NCI-H146 (cell line): ENCODE results near the gene CD59.
A peak's percentile ranks its signal among the peaks of the same experiment; 100 is the strongest.
"Not testable (repeated sequence)": the region's sequence is repeated elsewhere in the genome, so short reads cannot be mapped to it uniquely, and the experiment has no call there.

Experiments
- DNase-seq: peaks from one replicate; lab custom pipeline; 2025; lab: John Stamatoyannopoulos, UW

The CD59 gene

DNA sequence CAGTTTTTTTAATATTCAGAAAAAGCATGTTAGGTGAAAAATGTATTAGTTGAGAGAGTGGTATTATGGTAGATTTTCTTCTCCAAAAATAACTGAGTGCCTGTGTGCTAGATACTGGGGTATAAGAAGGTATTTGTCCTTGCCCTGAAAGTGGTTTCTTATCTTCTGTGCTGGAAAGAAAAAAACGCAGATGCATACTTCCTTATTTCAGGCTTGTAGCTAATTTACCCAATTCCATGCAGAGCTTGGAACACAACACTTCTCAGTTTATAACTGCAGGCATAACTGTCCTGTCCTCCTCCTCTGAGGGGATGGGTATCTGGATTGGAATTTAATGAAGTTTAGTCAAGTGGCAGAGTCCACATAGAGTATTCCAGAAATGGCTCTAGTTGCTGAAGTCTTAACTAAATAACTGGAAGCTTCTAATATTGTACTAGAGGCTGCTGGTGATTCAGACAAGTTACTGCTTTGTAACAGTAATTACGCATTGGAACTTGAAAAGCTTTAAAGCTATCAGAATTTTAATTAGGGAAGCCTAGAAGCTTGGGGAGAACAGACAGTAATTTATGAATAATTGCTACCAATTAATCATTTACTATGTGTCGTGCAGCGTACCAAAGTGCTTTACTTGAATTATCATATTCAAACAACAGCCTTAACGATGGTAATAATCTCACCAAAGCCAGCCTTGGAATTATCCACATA is 22.9 kb downstream of the CD59 start:
- no peak for DNase-seq

DNA sequence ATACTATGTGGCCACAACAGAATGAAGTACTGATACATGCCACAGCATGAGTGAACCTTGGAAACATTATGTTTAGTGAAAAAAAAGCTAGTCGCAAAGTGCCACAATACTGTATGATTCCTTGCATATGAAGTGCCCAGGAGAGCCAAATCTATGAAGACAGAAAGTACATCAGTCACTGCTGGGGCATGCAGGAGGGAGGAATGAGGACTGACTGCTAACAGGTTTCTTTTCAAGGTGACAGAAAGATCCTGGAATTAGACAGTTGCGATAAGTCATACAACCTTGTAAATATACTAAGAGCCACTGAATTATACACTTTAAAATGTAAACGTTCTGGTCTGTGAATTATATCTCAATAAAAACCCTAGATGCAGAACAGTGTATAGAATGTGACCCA is 23.8 kb downstream of the CD59 start:
- no peak for DNase-seq

DNA sequence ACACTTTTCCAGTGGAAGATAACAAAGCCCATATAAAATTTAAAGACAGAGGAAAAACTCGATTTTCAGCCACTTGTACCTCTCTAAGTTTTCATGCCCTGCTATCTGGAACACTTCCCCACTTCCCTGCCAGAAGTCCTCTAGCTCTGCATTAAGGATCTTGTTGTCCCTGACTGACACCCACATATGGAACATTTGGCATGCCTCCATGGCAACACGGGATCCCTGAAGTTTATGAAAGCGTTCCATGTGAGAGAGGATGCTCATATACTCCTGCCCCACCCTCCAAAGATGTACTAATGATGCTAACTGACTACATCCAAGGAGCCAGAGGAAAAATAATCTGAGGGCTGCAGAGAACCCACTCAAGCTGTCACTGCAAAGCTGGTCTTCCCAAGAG is 26.8 kb downstream of the CD59 start:
- no peak for DNase-seq

DNA sequence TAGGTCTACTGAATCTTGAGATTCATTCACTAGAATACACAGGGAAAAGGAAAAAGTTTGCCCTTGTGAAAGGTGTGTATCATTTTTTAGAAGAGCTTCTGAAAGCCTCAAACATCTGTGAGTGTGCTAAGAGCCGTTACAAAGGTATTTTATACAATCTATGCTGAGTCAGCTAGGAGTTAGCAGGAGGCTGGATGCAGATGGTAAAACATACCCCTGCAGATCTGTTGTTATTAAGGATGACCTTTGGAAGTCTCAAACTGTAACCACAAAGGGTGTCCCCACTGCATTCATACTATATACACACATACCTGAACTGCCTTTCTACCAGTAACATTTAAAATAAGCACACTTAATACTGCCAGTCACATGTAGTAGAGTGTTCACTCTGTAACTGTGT is 27.2 kb downstream of the CD59 start:
- DNase-seq = no peak

DNA sequence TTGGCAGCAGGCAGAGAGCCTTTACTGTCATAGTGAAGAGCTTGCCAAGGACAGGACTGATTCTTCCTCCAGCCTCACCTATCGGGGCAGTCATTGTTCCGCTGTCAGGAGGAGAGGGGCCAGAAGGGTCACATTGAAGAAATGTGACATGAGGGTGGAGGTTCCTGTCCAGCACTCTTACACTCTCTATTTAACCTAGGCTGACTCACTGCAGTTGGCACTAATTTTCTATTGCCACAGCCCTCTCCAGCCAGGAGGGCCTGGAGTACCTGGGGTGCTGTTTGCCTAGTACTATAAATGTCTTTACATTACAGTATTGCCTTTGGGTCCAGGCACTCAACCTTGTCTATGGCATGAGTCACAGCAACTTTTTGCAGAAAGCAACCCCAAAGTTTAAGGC is 28.4 kb downstream of the CD59 start:
- DNase-seq = not testable (repeated sequence)

DNA sequence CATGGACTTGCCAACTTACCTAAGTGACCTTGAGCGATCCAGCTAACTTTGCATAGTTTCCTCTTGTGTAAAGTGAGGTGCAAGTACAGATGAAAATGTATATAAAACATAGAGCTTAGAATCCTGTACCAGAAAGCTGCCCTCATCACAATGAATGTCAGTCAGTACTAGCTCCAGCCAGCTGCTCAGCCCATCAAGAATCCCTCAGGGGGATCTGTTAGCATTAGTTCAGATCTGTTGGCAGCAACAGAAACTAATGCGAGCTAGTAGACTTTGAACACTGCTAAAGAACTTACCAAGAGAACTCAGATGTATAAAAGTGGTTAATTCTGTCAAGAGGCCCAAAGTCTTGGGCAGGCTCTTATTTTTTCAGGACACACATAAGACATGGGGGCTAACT is 29.3 kb downstream of the CD59 start:
- DNase-seq = no peak

DNA sequence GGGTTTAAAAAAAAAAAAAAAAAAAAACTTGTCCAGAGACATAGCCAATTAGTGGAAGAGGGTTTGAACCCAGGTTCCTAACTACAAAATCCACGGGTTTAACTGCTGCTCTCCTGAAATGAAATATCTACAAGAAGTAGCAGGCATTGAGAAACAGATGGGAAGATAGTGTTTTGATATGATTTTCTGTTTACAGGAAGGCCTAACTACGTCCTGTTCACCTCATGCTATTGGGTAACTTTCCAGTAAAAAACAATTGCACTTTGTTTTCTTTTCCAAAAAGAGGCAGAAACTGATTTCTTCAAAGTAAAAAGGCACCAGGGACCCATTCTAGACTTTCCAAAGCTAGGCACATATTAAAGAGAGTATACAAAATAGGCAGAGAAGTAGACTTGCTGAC is 29.7 kb downstream of the CD59 start:
- DNase-seq = no peak

DNA sequence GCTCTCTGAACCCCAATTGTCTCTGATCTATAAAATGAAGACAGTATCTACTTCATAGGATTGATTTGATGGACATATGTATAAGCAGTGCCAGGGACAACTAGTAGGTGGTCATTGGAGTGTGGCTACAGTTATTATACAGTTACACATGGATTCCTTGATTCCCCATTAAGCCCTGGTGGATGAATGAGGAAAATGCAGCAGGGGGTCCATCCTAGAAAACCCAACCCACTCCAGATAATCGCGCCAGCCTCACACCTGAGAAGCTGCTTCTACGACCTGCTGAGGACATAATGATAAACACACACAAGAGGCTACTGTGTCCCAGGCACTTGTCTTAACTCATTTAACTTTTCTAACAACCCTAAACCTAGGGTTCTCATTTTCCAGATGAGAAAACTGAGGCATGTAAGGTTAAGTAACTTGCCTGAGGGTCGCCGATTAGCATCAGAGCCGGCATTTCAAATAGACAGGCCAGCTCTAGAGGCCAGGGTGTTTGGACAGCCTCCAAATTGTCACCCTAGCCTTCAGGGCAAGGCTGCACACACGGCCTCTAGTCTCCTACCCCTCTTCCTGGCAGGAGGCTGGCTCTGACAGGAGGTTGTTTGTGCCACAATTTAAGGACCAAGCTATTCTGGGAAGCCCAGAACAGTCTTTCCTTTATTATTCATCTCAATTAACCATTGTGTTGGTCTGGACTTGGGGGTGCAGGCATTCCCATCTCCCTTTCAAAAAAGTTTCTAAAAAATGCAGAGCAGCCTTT is 31.8 kb downstream of the CD59 start:
- DNase-seq = no peak

DNA sequence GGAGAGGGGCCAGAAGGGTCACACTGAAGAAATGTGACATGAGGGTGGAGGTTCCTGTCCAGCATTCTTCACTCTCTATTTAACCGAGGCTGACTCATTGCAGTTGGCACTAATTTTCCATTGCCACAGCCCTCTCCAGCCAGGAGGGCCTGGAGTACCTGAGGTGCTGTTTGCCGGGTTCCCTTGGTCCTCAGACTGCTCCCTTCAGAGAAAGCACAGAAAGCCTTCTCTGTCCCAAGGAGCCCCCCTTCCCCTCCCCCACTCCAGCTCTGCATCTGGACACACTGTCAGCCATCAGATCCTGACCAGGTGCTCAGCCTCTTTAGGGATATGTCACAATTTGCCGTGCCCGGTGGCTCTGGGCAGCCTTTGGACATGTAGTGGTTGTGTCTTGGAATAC is 32.4 kb downstream of the CD59 start:
- no peak for DNase-seq

DNA sequence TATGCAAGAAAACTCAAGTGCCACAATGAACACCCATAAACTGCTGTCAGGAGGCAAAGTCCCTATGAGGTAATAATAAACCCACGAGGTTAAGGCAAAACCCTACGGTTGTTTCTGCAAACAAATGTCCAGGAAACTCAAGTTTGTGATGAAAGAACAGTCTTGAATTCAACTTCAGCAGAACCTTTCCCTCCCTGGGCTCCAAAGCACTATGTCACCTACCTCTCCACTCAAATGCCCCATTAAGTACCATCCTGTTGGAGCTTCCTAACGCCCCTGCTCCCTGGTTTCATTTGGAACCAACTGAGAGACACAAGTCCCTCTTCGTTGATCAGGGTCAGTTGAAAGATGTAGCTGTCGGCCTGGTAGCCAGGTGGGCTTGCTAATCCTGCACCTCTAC is 33.0 kb downstream of the CD59 start:
- DNase-seq = no peak

DNA sequence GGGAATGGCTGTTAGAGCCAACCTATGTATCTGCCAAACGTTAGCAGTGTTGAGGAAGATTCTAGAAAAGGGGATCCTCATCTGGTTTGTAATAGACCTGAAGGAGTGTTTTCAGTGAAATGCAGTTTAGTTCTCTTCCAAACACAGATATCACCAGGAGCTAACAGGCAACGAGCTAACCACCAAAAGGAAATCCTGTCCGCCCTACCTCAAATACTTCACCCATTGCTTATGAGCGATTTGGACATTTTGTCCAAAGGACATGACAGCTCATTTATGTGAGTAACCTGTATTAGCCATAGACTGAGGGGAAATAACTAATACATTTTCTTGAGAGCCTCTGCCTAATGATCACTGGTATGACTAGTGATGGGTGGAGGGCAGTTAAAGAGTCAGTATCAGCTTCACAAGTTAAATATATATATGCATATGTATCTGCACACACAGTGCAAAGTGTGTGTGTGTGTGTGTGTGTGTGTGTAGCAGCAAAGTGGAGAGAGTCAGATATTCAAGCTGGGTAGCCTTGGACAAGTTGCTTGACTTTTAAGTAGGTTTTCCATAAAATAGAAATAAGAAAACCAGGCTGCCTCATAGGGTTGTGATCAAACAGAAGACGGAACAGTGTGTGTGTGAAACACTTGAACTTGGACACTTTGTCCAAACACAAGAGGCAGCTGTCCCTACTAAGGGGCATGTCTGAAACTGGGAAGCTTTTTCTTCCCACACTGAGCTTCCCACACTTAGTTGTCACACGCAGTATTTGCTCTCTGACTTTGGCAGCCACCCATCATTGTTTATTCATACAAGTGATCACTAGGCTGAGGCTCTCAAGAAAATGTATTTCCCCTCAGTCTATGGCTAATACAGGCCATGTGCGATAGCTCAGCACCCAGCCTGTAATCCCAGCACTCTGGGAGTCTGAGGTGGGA is 34.7 kb downstream of the CD59 start:
- DNase-seq = no peak

DNA sequence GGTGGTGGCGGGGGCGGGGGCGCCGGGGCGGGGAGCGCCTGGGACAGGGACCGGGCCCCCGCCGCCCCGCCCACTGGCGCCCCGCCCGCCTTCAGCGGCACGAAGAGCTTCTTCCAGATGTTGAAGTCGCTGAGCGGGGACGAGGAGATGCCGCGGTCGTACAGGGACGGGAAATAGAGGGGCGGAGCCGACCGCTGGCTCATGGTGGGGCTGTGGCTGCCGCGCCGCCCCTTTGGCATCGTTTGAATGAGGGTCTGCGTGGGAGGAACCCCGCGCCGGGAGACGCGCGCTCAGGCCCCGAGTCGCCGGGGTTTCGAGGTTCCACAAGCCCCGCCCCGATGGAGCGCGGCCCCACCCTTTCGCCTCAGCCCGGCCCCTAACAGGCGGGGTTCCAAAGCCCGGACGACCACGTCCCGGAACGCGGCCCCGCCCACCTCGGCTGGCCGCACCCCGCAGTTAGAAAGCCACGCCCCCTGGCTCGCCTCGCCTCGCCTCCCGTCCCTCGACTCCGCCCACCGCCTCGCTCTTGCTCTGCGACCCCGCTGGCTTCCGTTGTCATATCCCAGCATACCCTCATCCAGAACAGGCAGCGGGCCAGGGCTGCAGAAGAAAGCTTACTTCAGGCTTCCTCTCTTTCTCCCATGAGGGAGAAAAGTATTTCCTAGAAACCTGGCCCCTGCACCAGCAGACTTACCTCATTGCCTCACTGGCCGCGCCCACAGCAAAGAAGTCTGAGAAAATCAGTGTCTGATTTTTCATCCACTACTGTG is 35.5 kb downstream of the CD59 start, which contains the start of gene C11orf91:
TSS of gene C11orf91 (minus strand) at position 325 of the 770 bp plus-strand sequence. CDS start at position 239, 86 bp downstream.
- peak; percentile 91 for DNase-seq

DNA sequence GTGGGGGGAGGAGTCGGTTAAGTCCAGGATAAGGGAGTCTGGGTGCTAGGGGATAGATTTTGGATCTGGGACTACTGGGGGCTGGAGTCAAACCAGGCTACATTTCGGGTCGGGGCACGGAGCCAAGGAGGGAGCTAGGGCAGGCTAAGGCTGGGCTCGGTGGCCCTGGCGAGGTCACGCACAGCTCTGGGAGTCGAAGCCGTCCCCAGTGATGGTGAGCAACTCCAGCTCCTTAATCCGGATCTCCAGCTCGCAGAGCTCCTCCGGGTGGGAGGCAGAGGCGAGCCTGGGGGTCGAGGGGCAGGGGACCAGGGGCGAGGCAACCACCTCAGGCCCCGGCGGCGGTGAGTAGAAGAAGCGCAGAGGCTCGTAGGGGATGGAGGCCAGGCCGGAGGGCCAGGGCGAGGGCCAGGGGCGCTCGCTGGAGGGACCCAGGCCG is 36.1 kb downstream of the CD59 start:
- peak; percentile 52 for DNase-seq

DNA sequence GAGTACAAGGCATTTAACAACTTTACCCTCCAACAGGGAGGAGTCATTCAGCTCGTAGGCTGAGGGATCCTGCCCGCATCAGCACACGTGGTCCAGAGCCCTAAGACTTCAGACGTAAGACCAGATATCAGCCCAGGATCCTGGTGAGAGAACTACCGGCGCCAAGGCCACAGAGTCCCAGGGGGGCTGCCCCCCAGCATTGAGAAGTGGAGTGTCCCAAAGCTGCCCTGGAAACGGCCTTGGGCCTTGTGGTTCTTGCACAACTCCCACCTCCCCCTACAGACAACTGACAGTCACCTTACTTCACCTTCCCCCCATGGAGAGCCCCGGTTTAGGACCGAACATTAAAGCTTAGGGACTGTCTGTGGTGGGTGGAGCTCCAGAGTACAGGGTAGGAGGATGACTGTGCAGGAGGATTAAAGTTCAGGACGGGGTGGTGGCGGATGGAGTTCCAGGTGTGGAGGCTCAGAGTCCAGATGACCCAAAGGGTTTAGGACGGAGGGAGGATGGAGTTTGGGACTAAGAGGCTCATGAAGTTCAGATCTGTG is 36.6 kb downstream of the CD59 start:
- DNase-seq = no peak

DNA sequence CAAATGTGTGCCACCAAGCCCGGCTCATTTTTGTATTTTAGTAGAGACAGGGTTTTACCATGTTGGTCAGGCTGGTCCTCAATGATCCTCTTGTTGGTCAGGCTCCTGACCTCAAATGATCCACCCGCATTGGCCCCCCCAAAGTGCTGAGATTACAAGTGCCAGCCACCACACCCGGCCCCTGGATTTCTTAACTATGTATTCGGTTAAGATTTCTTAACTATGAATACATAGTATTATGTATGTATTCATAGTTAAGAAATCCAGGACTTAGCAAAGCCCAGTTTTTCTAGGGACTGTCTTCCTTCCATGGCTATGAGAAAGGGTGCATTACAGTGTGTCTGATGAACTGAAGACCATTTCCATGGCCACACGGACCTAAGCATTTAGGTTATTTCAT is 37.3 kb downstream of the CD59 start:
- DNase-seq = no peak

DNA sequence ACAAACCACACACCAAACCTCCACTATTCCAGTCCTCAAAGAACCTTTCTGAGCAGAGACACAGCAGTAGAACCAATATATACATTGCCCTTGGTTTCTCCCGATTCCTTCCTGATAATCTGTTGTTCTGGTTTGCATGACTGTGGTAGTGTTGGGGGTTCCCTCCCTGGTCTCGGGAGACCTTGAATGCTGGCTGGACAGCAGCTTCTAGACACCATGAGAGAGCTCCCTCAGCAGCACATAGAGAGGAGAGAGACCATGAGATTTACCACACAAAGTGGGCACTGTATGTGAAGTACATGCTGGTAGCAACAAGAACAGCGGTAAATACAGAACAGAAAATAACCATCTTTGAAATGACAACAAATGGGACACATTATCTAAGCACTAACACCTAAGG is 38.2 kb downstream of the CD59 start:
- DNase-seq = no peak

DNA sequence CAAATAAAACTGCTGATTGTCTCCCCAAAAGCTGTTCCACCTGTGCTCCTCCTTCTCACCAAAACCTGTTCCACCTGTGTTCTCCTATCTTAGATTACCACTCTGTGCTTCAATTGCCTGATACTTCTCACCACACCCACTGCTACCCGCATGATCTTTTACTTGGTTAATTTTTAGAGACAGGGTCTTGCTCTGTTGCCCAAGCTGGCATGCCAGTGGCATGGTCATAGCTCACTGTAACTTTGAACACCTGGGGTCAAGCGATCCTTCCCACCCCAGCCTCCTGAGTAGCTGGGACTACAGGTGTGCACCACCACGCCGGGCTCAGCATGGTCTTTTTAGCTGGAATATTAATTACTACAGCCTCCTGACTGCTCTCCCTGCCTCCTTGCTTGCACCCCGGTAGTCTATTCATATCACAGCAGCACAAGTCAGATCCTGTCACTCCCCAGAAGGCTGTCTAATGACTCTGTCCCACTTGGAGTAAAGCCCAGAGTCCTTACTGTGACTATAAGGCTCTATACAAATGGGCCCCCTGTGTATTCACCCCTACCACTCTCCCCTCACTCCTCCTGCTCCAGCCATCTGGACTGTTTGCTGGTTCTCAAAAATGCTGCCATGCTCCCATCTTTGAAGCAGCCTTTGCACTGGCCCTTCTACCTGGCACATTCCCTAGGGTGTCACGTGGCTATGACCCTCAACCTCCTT is 39.1 kb downstream of the CD59 start:
- DNase-seq = no peak

DNA sequence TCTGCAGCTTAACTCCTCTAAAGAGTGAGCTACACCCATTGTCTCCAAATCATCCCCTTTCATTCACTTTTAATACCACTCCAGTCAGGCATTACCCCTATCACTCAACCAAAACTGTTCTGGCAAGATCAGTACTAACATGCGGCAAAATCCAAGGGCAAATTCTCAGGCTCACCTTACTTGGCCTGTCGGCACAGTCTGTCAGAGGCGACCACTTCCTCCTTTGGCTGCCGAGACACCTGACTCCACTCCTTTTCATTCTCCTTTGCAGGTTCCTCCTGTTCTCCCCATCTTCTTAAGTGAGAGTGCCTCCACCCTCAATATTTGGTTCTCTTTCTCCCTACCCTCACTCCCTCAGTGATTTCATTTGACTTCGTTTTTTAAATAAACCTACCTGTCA is 39.8 kb downstream of the CD59 start:
- DNase-seq = no peak

DNA sequence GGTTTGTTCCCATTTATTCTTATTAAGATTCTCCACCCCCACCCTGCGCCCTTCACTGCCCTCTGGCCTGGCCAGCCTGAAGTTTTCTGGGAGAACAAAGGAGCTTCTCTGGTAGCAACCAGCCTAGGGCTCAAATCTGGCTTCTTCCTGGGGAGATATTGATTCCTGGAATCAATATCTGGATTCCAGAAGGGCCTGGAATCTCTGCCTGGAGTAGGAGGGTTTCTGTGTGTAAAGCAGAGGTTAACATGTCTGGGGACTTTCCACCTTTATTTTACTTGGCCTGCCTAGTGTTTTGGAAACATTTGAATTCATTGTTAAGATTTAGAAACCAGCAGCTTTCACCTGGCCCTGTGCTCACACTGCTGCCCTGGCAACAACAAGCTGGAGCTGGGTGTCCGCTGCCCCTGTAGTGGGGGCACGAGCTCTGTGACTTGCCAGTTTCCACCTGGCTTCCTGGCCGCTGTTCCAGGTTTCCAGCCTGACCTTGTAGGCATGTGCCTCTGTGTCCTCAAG is 41.1 kb downstream of the CD59 start:
- no peak for DNase-seq

DNA sequence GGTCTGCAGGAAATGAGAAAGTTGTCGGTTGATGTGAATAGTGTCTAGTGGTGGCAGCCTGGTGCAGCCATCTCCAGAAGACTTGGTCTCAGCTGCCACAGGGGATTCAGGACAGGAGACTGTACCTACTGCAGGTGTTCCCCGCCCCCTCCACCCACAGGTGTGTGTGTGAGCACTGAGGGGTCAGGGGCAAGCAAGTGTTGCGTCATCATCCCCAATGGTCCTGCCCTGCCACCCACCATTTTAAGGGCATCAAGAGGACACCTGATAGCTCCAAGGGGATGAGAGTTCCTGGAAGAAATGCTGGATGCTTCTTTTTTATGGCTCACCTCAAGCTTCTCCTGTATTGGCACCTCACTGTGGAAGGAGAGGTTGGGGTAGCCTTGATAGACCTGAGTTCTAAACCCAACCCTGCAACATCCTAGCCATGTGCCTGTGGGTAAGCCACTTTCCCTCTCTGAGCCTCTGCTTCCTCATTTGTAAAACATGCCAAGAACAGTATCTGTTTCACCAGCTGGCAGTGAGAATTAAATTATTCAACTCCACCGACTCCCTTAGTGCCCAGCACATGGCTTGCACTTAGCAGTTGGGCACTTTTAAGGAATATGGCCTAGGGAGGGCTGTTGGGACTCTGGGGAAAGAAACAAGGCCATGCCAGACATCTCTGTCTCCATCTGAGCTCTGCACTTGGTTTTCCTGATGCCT is 41.7 kb downstream of the CD59 start:
- DNase-seq = no peak
